ENCODE measurements around the gene ZNF687.

ZNF687 gene

GRCh38 chr1:151243683-151244216 is 38.3 kb upstream of the ZNF687 start:
- no peak overlapping the region for H3K27ac ChIP-seq
- no peak for TF ChIP-seq CTCF (IDR thresholded peaks at IDR 0.05; ENCODE audit: low read depth, low read length, missing control alignments)
- DNase-seq, result no peak
- in situ Hi-C loops (cut with HindIII; ENCODE audit: low pct_ligation_motif_present, low sequenced_read_pairs), result no loop called here
- no peaks in the 10 kb centered on the region for H3K27me3 ChIP-seq (replicated peaks)
- no peak overlapping the region for H3K4me3 ChIP-seq (ENCODE audit: low read depth, low read length)
- H3K36me3 ChIP-seq (replicated peaks), result peaks cover 90% of the 10 kb centered on the region

DNA sequence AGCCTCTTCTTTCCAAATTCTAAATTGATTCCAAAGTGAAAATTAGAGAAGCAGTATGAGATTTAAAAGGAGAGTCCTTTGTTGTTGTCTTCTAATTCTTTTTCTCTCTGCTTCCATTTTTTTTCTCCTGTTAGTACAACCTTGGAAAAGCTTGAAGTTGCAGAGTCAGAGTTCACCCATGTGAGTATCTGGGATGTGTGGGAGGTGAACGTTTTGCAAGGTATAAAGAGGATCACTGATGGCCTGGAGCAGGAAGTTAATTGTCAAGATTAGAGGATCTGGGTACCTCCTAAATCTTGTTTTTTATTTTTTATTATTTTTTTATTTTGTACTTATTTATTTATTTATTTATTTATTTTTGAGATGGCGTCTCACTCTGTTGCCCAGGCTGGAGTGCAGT is 35.3 kb upstream of the ZNF687 start:
- H3K27ac ChIP-seq, result no peak overlapping the region
- no peak for DNase-seq
- in situ Hi-C loops (cut with HindIII; ENCODE audit: low pct_ligation_motif_present, low sequenced_read_pairs), result no loop called here
- no peak overlapping the region for H3K4me3 ChIP-seq (ENCODE audit: low read depth, low read length)
- H3K27me3 ChIP-seq (replicated peaks), result no peaks in the 10 kb centered on the region
- H3K36me3 ChIP-seq (replicated peaks), result peaks cover 77% of the 10 kb centered on the region
- no peak for TF ChIP-seq CTCF (IDR thresholded peaks at IDR 0.05; ENCODE audit: low read depth, low read length, missing control alignments)

- in situ Hi-C loops (cut with HindIII; ENCODE audit: low pct_ligation_motif_present, low sequenced_read_pairs), result no loop called here
- H3K27me3 ChIP-seq (replicated peaks), result no peaks in the 10 kb centered on the region
- peaks cover 32% of the 10 kb centered on the region for H3K36me3 ChIP-seq (replicated peaks)
- peak; percentile 87 for TF ChIP-seq CTCF (IDR thresholded peaks at IDR 0.05; ENCODE audit: low read depth, low read length, missing control alignments)
- peak; percentile 83 for DNase-seq
- H3K4me3 ChIP-seq (ENCODE audit: low read depth, low read length), result no peak overlapping the region
- H3K27ac ChIP-seq, result no peak overlapping the region
Measured at GRCh38 chr1:151251656-151252470, 30.2 kb upstream of the ZNF687 start.

- peak; percentile 12 for TF ChIP-seq CTCF (IDR thresholded peaks at IDR 0.05; ENCODE audit: low read depth, low read length, missing control alignments)
- peak within 1 kb of the TSS; percentile 71 for H3K4me3 ChIP-seq (ENCODE audit: low read depth, low read length)
- DNase-seq, result peak; percentile 94
- H3K36me3 ChIP-seq (replicated peaks), result peaks cover 10% of the 10 kb centered on the region
- in situ Hi-C loops (cut with HindIII; ENCODE audit: low pct_ligation_motif_present, low sequenced_read_pairs), result no loop called here
- H3K27me3 ChIP-seq (replicated peaks), result no peaks in the 10 kb centered on the region
- H3K27ac ChIP-seq, result peak within 1 kb of the TSS; percentile 96
Measured at GRCh38 chr1:151254217-151255213, 27.6 kb upstream of the ZNF687 start, which contains the start of gene PSMD4. Gene PSMD4, plus strand, starts transcription at chr1:151254734. Its CDS starts 49 bp downstream, at chr1:151254783.

GRCh38 chr1:151255381-151255780 is 26.7 kb upstream of the ZNF687 start:
- in situ Hi-C loops (cut with HindIII; ENCODE audit: low pct_ligation_motif_present, low sequenced_read_pairs), result no loop called here
- peak; percentile 7 for DNase-seq
- peak overlapping the region; percentile 96 for H3K27ac ChIP-seq
- peaks cover 5% of the 10 kb centered on the region for H3K36me3 ChIP-seq (replicated peaks)
- no peak for TF ChIP-seq CTCF (IDR thresholded peaks at IDR 0.05; ENCODE audit: low read depth, low read length, missing control alignments)
- H3K27me3 ChIP-seq (replicated peaks), result no peaks in the 10 kb centered on the region
- peak overlapping the region; percentile 71 for H3K4me3 ChIP-seq (ENCODE audit: low read depth, low read length)

Measured in brain microvascular endothelial cell (primary cell).